ENCODE results near the gene ALOX15.
"Not testable (repeated sequence)": the region's sequence is repeated elsewhere in the genome, so short reads cannot be mapped to it uniquely, and the experiment has no call there.

ALOX15 gene

GRCh38 chr17:4592240-4593005 lies 49.1 kb downstream of the ALOX15 start:
- DNase-seq: no peak

- no peak for DNase-seq
Observed at GRCh38 chr17:4591529-4591928, 49.9 kb downstream of the ALOX15 start.

- DNase-seq: no peak
Observed at GRCh38 chr17:4590981-4591453, 50.5 kb downstream of the ALOX15 start.

GRCh38 chr17:4590042-4590441 lies 51.4 kb downstream of the ALOX15 start:
- not testable (repeated sequence) for DNase-seq

GRCh38 chr17:4588898-4589625 lies 52.4 kb downstream of the ALOX15 start:
- no peak for DNase-seq

GRCh38 chr17:4588391-4588790 lies 53.1 kb downstream of the ALOX15 start:
- DNase-seq: no peak

- no peak for DNase-seq
Observed at GRCh38 chr17:4587803-4588202, 53.7 kb downstream of the ALOX15 start.

GRCh38 chr17:4587195-4587594 lies 54.3 kb downstream of the ALOX15 start:
- DNase-seq: no peak

- no peak for DNase-seq
Observed at GRCh38 chr17:4586043-4586442, 55.4 kb downstream of the ALOX15 start.

- no peak for DNase-seq
Observed at GRCh38 chr17:4585638-4585994, 55.9 kb downstream of the ALOX15 start.

GRCh38 chr17:4584917-4585637 lies 56.4 kb downstream of the ALOX15 start:
- DNase-seq: no peak

- no peak for DNase-seq
Observed at GRCh38 chr17:4584101-4584916, 57.2 kb downstream of the ALOX15 start, which contains the start of gene SMTNL2. TSS of gene SMTNL2 (plus strand) at chr17:4584529. CDS start at chr17:4584606, 77 bp downstream.

GRCh38 chr17:4583782-4584100 lies 57.7 kb downstream of the ALOX15 start:
- no peak for DNase-seq

- DNase-seq: no peak
Observed at GRCh38 chr17:4583206-4583605, 58.3 kb downstream of the ALOX15 start.

GRCh38 chr17:4582691-4583090 lies 58.8 kb downstream of the ALOX15 start:
- DNase-seq: no peak

- no peak for DNase-seq
Observed at GRCh38 chr17:4582101-4582501, 59.4 kb downstream of the ALOX15 start.
